HepG2 (cell line): Measurements from ENCODE around the gene C14orf93. TPM values are rescaled to one million over a fixed set of nuclear protein-coding genes. Genes with fewer than 3 reads are reported as not detected.
A peak's percentile ranks its signal among the peaks of the same experiment; 100 is the strongest.

Experiments used
- BHLHE40 ChIP-seq: IDR thresholded peaks from 2 replicates; pipeline ENCODE4 v1.6.1; 2011; ENCODE audit warnings: low read length, improper control_type of control experiment
- BORCS8-MEF2B ChIP-seq: sonication (generic); formaldehyde crosslinking; IDR thresholded peaks from 2 replicates; pipeline ENCODE4 v1.8.0; 2022; ENCODE audit warnings: mild to moderate bottlenecking, missing genetic modification reagents
- CHCHD3 ChIP-seq: sonication (generic); formaldehyde crosslinking; IDR thresholded peaks from 2 replicates; pipeline ENCODE4 v1.8.0; 2022; ENCODE audit warnings: mild to moderate bottlenecking, missing genetic modification reagents, moderate library complexity
- DBP ChIP-seq: sonication (generic); formaldehyde crosslinking; IDR thresholded peaks from 2 replicates; pipeline ENCODE4 v1.4.0; 2020; ENCODE audit warnings: missing genetic modification reagents; ENCODE audit errors: not compliant biosample characterization
- FOXM1 ChIP-seq: sonication (generic); formaldehyde crosslinking; IDR thresholded peaks from 2 replicates; pipeline ENCODE4 v1.5.0; 2020; ENCODE audit warnings: missing genetic modification reagents
- GLI4 ChIP-seq: sonication (generic); formaldehyde crosslinking; IDR thresholded peaks from 2 replicates; pipeline ENCODE4 v1.5.1; 2020; ENCODE audit warnings: missing genetic modification reagents, mild to moderate bottlenecking, moderate library complexity, borderline replicate concordance
- KLF15 ChIP-seq: sonication (generic); formaldehyde crosslinking; IDR thresholded peaks from 2 replicates; pipeline ENCODE4 v1.8.1; 2023; ENCODE audit warnings: borderline replicate concordance, mild to moderate bottlenecking, inconsistent platforms, missing genetic modification reagents, mixed read lengths
- MBD4 ChIP-seq: IDR thresholded peaks from 2 replicates; pipeline ENCODE4 v1.6.1; 2012; ENCODE audit warnings: low read length, inconsistent platforms, borderline replicate concordance
- NFIC ChIP-seq: IDR thresholded peaks from 2 replicates; pipeline ENCODE4 v1.6.1; 2012; ENCODE audit warnings: mild to moderate bottlenecking, low read length, inconsistent platforms
- SALL2 ChIP-seq: sonication (generic); formaldehyde crosslinking; IDR thresholded peaks from 2 replicates; pipeline ENCODE4 v1.8.1; 2023; ENCODE audit warnings: mild to moderate bottlenecking, missing genetic modification reagents, inconsistent platforms
- SMARCC2 ChIP-seq: fragments of 450-650 bp; IDR thresholded peaks from 2 replicates; pipeline ENCODE4 v1.6.1; 2017; ENCODE audit warnings: antibody characterized with exemption, mild to moderate bottlenecking
- SMYD3 ChIP-seq: sonication (generic); formaldehyde crosslinking; IDR thresholded peaks from 2 replicates; pipeline ENCODE4 v1.8.1; 2023; ENCODE audit warnings: mild to moderate bottlenecking, missing genetic modification reagents
- SP2 ChIP-seq: sonication (generic); formaldehyde crosslinking; IDR thresholded peaks from 2 replicates; pipeline ENCODE4 v1.5.1; 2020; ENCODE audit warnings: mild to moderate bottlenecking, missing genetic modification reagents
- THAP11 ChIP-seq: IDR thresholded peaks from 2 replicates; pipeline ENCODE4 v1.6.1; 2016; ENCODE audit warnings: missing biosample characterization, missing genetic modification reagents
- ZBTB10 ChIP-seq: sonication (generic); formaldehyde crosslinking; IDR thresholded peaks from 2 replicates; pipeline ENCODE4 v1.4.0; 2020; ENCODE audit warnings: missing genetic modification reagents, borderline replicate concordance
- ZC3H4 ChIP-seq: sonication (generic); formaldehyde crosslinking; IDR thresholded peaks from 2 replicates; pipeline ENCODE4 v1.4.0; 2020; ENCODE audit warnings: missing genetic modification reagents, borderline replicate concordance
- ZNF253 ChIP-seq: sonication (generic); formaldehyde crosslinking; IDR thresholded peaks from 2 replicates; pipeline ENCODE4 v1.8.0; 2022; ENCODE audit warnings: mild to moderate bottlenecking, missing genetic modification reagents, borderline replicate concordance
- ZNF343 ChIP-seq: sonication (generic); formaldehyde crosslinking; IDR thresholded peaks from 2 replicates; pipeline ENCODE4 v1.4.0; 2020; ENCODE audit warnings: mild to moderate bottlenecking, missing genetic modification reagents
- ZNF768 ChIP-seq: sonication (generic); formaldehyde crosslinking; IDR thresholded peaks from 2 replicates; pipeline ENCODE4 v1.4.0; 2020; ENCODE audit warnings: missing genetic modification reagents
- polyA plus RNA-seq, 8 experiments: library from polyadenylated mRNA; depleted of rRNA in 3 of 8; stranded (reverse) in 7 of 8; unstranded in 1 of 8; fragments of >200 nt; fragmentation: Illumina TruSeq in 4 of 8; extraction: Trizol in 4 of 8; gene quantifications; 2 replicates each; pipeline versions ENCODE4 v1.2.1 to v1.2.3, GENCODE V29; 2011 to 2016; ENCODE audit warnings: low read depth in 4 of 8, missing spikeins in 1 of 8, mixed read lengths in 1 of 8; ENCODE audit not compliant: insufficient read depth in 1 of 8
- total RNA-seq, 5 experiments: library from RNA; depleted of rRNA; stranded (reverse); fragments of >200 nt; fragmentation: Illumina TruSeq; extraction: Trizol; gene quantifications; 2 replicates each; pipeline ENCODE4 v1.2.3, GENCODE V29; 2016; ENCODE audit warnings: low read depth in 1 of 5
- TF ChIP-seq, protein P1 (sequence below): IDR thresholded peaks from 2 replicates; pipeline ENCODE4 v1.6.1; 2016; ENCODE audit warnings: missing genetic modification reagents, missing compliant biosample characterization
- TF ChIP-seq, protein P2 (sequence below): sonication (generic); formaldehyde crosslinking; IDR thresholded peaks from 2 replicates; pipeline ENCODE4 v1.5.1; 2020; ENCODE audit warnings: mild to moderate bottlenecking, missing genetic modification reagents, moderate library complexity
- TF ChIP-seq, protein P3 (sequence below): sonication (generic); formaldehyde crosslinking; IDR thresholded peaks from 2 replicates; pipeline ENCODE4 v1.8.0; 2022; ENCODE audit warnings: low read depth, missing genetic modification reagents
- TF ChIP-seq, protein P4 (sequence below): sonication (generic); formaldehyde crosslinking; IDR thresholded peaks from 2 replicates; pipeline ENCODE4 v1.4.0; 2020; ENCODE audit warnings: mild to moderate bottlenecking, missing genetic modification reagents

Gene C14orf93
- total and polyA plus RNA-seq, 2 of the 13 experiments (the other 11 are each of a cell fraction or from before 2014, with no cell fraction given): 11.4 to 22.5 TPM

DNA sequence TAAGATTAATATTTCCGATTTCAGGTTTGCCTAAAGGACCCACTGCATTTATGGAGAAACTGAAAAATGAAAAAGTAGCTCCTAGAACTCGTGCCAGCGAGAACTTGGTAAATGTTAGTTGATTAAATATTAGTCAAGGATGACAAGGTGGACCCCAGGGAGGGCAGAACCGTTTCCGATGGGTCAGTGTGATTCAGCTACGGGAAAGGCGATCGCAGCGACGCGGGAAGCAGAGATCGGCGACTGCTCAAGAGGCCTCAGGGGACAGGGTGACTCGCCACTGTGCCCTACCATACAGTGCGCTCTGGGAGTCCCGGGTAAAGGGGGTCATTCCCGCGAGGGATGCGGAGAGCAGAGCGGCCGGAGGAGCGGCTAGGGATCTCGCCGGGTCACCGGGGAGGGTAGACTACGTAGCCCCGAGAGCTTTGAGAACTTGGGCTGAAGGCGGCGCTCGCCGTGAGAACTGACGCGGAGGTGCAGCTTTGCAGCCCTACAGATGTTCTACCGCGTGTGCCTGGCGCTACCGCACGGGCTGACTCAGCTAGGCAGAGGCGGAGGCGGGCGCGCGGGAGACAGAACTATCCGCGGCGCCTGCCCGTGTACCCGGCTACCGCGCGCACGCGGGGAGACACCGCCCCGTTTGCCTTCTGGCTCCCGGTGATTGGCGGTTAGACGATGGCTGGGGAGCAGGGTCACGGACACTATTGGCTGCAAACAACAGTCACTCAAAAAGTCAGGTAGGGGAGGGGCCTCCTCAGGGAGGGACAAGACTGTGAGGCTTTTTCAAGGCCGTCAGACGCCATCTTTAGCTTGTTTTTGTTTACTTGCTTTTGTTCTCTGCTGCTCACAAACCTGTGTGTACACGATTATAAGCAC lies 3.2 kb downstream of the C14orf93 start (continued):
- 0 out of 2 replicates have a peak, but pooled peaks have one; percentile 5 for TF ChIP-seq MBD4
- TF ChIP-seq, protein P1, sequence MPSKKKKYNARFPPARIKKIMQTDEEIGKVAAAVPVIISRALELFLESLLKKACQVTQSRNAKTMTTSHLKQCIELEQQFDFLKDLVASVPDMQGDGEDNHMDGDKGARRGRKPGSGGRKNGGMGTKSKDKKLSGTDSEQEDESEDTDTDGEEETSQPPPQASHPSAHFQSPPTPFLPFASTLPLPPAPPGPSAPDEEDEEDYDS (CRISPR knock-in tag): peak; percentile 97
- TF ChIP-seq, protein P2, sequence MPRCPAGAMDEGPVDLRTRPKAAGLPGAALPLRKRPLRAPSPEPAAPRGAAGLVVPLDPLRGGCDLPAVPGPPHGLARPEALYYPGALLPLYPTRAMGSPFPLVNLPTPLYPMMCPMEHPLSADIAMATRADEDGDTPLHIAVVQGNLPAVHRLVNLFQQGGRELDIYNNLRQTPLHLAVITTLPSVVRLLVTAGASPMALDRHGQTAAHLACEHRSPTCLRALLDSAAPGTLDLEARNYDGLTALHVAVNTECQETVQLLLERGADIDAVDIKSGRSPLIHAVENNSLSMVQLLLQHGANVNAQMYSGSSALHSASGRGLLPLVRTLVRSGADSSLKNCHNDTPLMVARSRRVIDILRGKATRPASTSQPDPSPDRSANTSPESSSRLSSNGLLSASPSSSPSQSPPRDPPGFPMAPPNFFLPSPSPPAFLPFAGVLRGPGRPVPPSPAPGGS (CRISPR knock-in tag): peak; percentile 100
- TF ChIP-seq ZC3H4 (CRISPR knock-in tag): peak; percentile 98
- TF ChIP-seq THAP11 (CRISPR knock-in tag): peak; percentile 90
- TF ChIP-seq ZBTB10 (CRISPR knock-in tag): peak; percentile 91
- peak; percentile 94 for TF ChIP-seq FOXM1 (CRISPR knock-in tag)
- TF ChIP-seq CHCHD3 (CRISPR knock-in tag): peak; percentile 92; the same call in 1 of the 2 replicates
- TF ChIP-seq BHLHE40: peak; percentile 86
- peak; percentile 99 for TF ChIP-seq SMYD3 (CRISPR knock-in tag)
- peak; percentile 99 for TF ChIP-seq GLI4 (CRISPR knock-in tag)
- TF ChIP-seq ZNF343 (CRISPR knock-in tag): peak; percentile 98; the same call in 1 of the 2 replicates
- no peak; the same call in 1 of the 2 replicates for TF ChIP-seq NFIC
- TF ChIP-seq KLF15 (CRISPR knock-in tag): peak; percentile 87
- TF ChIP-seq SMARCC2: no peak
- TF ChIP-seq, protein P3, sequence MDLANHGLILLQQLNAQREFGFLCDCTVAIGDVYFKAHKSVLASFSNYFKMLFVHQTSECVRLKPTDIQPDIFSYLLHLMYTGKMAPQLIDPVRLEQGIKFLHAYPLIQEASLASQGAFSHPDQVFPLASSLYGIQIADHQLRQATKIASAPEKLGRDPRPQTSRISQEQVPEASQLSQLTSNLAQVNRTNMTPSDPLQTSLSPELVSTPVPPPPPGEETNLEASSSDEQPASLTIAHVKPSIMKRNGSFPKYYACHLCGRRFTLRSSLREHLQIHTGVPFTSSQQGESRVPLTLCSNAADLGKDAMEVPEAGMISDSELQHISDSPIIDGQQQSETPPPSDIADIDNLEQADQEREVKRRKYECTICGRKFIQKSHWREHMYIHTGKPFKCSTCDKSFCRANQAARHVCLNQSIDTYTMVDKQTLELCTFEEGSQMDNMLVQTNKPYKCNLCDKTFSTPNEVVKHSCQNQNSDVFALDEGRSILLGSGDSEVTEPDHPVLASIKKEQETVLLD (CRISPR knock-in tag): peak; percentile 98
- TF ChIP-seq SALL2 (CRISPR knock-in tag): peak; percentile 98
- TF ChIP-seq DBP (CRISPR knock-in tag): peak; percentile 61
- TF ChIP-seq, protein P4, sequence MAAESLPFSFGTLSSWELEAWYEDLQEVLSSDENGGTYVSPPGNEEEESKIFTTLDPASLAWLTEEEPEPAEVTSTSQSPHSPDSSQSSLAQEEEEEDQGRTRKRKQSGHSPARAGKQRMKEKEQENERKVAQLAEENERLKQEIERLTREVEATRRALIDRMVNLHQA (CRISPR knock-in tag): peak; percentile 95; the same call in 1 of the 2 replicates
- peak; percentile 93 for TF ChIP-seq ZNF768 (CRISPR knock-in tag)
- peak; percentile 100 for TF ChIP-seq BORCS8-MEF2B (CRISPR knock-in tag)
- TF ChIP-seq ZNF253 (CRISPR knock-in tag): peak; percentile 99
- TF ChIP-seq SP2 (CRISPR knock-in tag): peak; percentile 100
